IPS-18a (cell line): ENCODE results near the gene TUB.

Source experiments
- H3K27ac ChIP-seq: one replicate; pipeline ENCODE4 v1.5.1; 2013; ENCODE audit warnings: low read length
- H3K27me3 ChIP-seq: one replicate; pipeline ENCODE4 v1.6.1; 2013; ENCODE audit warnings: mild to moderate bottlenecking, low read length; ENCODE audit not compliant: control insufficient read depth, insufficient read depth
- H3K36me3 ChIP-seq: one replicate; pipeline ENCODE4 v1.6.1; 2013; ENCODE audit warnings: low read depth, low read length; ENCODE audit not compliant: control insufficient read depth
- H3K4me1 ChIP-seq: one replicate; pipeline ENCODE4 v1.6.1; 2013; ENCODE audit warnings: low read depth, low read length; ENCODE audit not compliant: control insufficient read depth
- H3K4me3 ChIP-seq: one replicate; pipeline ENCODE4 v1.5.1; 2013; ENCODE audit warnings: low read length
- H3K9ac ChIP-seq: one replicate; pipeline ENCODE4 v1.6.1; 2013; ENCODE audit warnings: mild to moderate bottlenecking, low read length, moderate library complexity
- H3K9me3 ChIP-seq: one replicate; pipeline ENCODE4 v1.6.1; 2013; ENCODE audit warnings: low read depth, low read length; ENCODE audit not compliant: control insufficient read depth

TUB gene

GRCh38 chr11:8097062-8097461, 16.1 kb downstream of the TUB start:
- Histone ChIP-seq H3K9ac (no peak overlapping the region), H3K9me3 (no peaks in the 10 kb centered on the region), H3K36me3 (peaks cover 36% of the 10 kb centered on the region), H3K27me3 (no peaks in the 10 kb centered on the region), H3K4me3 (no peak overlapping the region), H3K4me1 (no peaks in the 10 kb centered on the region), H3K27ac (no peak overlapping the region)

DNA sequence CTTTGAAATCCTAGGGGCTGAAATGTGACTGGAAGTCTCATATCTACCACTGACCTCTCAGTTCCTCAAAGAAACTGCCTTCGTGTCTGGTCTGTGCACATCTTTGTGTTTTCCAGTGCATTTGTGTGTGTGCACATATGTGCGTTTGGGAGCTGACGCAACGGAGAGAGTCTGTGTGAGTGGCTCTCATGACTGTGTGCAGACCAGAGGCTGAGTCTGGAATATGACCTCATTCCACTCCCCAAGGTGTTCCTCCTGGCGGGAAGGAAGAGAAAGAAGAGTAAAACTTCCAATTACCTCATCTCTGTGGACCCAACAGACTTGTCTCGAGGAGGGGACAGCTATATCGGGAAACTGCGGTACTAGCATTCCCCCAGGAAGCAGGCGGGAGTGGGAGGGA, 16.5 kb downstream of the TUB start:
- H3K36me3 ChIP-seq = peaks cover 36% of the 10 kb centered on the region
- H3K4me3 ChIP-seq = no peak overlapping the region
- H3K9ac ChIP-seq = no peak overlapping the region
- H3K27ac ChIP-seq = no peak overlapping the region
- H3K9me3 ChIP-seq = no peaks in the 10 kb centered on the region
- H3K4me1 ChIP-seq = no peaks in the 10 kb centered on the region
- H3K27me3 ChIP-seq = no peaks in the 10 kb centered on the region

- H3K9me3 ChIP-seq = no peaks in the 10 kb centered on the region
- no peak overlapping the region for H3K9ac ChIP-seq
- H3K4me1 ChIP-seq = no peaks in the 10 kb centered on the region
- no peak overlapping the region for H3K4me3 ChIP-seq
- no peaks in the 10 kb centered on the region for H3K27me3 ChIP-seq
- H3K36me3 ChIP-seq = peaks cover 36% of the 10 kb centered on the region
- H3K27ac ChIP-seq = no peak overlapping the region
Observed at GRCh38 chr11:8097926-8098325, 16.9 kb downstream of the TUB start.

DNA sequence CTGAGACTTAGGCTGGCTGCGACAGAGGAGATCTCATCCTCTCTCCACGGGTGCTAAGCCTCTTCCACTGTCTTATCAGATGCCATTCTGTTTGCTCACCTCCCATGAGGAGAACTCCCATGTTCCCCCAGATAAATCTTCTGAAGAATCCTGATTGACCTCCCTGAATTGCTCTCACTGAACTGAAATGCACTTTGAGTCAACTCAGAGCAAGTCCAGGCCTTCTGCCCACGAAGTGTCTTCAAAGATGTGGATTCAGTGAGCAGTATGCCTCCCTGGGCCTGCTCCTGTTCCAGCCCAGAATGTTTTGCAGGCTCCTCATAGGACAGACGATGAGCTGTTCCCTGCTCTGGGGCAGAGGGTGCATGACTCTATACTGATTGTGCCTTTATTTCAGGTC, 17.4 kb downstream of the TUB start:
- Histone ChIP-seq H3K9ac (no peak overlapping the region), H3K4me3 (no peak overlapping the region), H3K27me3 (no peaks in the 10 kb centered on the region), H3K36me3 (peaks cover 36% of the 10 kb centered on the region), H3K27ac (no peak overlapping the region), H3K9me3 (no peaks in the 10 kb centered on the region), H3K4me1 (no peaks in the 10 kb centered on the region)

- Histone ChIP-seq H3K27ac (no peak overlapping the region), H3K9ac (no peak overlapping the region), H3K27me3 (no peaks in the 10 kb centered on the region), H3K4me1 (no peaks in the 10 kb centered on the region), H3K36me3 (peaks cover 42% of the 10 kb centered on the region), H3K4me3 (no peak overlapping the region), H3K9me3 (no peaks in the 10 kb centered on the region)
Observed at GRCh38 chr11:8098879-8099278, 17.9 kb downstream of the TUB start.

GRCh38 chr11:8099291-8099899, 18.4 kb downstream of the TUB start:
- no peak overlapping the region for H3K4me3 ChIP-seq
- H3K27ac ChIP-seq = no peak overlapping the region
- H3K9me3 ChIP-seq = no peaks in the 10 kb centered on the region
- H3K4me1 ChIP-seq = no peaks in the 10 kb centered on the region
- no peaks in the 10 kb centered on the region for H3K27me3 ChIP-seq
- H3K36me3 ChIP-seq = peaks cover 44% of the 10 kb centered on the region
- H3K9ac ChIP-seq = no peak overlapping the region

- Histone ChIP-seq H3K27me3 (no peaks in the 10 kb centered on the region), H3K27ac (no peak overlapping the region), H3K4me1 (no peaks in the 10 kb centered on the region), H3K4me3 (no peak overlapping the region), H3K9me3 (no peaks in the 10 kb centered on the region), H3K36me3 (peaks cover 44% of the 10 kb centered on the region), H3K9ac (no peak overlapping the region)
Observed at GRCh38 chr11:8100158-8100557, 19.1 kb downstream of the TUB start.

DNA sequence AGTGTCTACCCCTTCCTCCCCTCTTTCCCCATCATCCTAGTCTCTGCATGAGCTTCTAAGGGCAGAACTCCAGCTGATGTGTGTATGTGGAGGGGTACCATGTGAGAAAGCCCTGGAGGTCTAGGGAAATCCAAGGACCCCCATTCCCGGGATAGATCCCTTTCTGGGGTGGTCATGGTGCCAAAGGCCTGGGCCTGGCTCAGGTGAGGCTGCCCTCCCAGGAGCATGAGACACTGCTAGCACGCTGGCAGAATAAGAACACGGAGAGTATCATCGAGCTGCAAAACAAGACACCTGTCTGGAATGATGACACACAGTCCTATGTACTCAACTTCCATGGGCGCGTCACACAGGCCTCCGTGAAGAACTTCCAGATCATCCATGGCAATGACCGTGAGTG, 19.6 kb downstream of the TUB start:
- H3K9ac ChIP-seq = no peak overlapping the region
- H3K27me3 ChIP-seq = no peaks in the 10 kb centered on the region
- no peaks in the 10 kb centered on the region for H3K9me3 ChIP-seq
- H3K4me1 ChIP-seq = no peaks in the 10 kb centered on the region
- no peak overlapping the region for H3K27ac ChIP-seq
- H3K36me3 ChIP-seq = peaks cover 44% of the 10 kb centered on the region
- H3K4me3 ChIP-seq = no peak overlapping the region

DNA sequence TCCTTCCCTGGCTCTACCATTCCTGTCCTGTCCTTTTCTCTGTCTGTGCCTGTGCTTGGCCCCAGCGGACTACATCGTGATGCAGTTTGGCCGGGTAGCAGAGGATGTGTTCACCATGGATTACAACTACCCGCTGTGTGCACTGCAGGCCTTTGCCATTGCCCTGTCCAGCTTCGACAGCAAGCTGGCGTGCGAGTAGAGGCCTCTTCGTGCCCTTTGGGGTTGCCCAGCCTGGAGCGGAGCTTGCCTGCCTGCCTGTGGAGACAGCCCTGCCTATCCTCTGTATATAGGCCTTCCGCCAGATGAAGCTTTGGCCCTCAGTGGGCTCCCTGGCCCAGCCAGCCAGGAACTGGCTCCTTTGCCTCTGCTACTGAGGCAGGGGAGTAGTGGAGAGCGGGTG, 20.4 kb downstream of the TUB start:
- H3K4me3 ChIP-seq = no peak overlapping the region
- no peak overlapping the region for H3K9ac ChIP-seq
- H3K27me3 ChIP-seq = no peaks in the 10 kb centered on the region
- no peak overlapping the region for H3K27ac ChIP-seq
- H3K36me3 ChIP-seq = peaks cover 48% of the 10 kb centered on the region
- no peaks in the 10 kb centered on the region for H3K4me1 ChIP-seq
- H3K9me3 ChIP-seq = no peaks in the 10 kb centered on the region

GRCh38 chr11:8102296-8102915, 21.4 kb downstream of the TUB start:
- Histone ChIP-seq H3K36me3 (peaks cover 55% of the 10 kb centered on the region), H3K27me3 (no peaks in the 10 kb centered on the region), H3K27ac (no peak overlapping the region), H3K9me3 (no peaks in the 10 kb centered on the region), H3K4me1 (no peaks in the 10 kb centered on the region), H3K9ac (no peak overlapping the region), H3K4me3 (no peak overlapping the region)

GRCh38 chr11:8102965-8103364, 22.0 kb downstream of the TUB start:
- H3K36me3 ChIP-seq = peaks cover 56% of the 10 kb centered on the region
- no peaks in the 10 kb centered on the region for H3K4me1 ChIP-seq
- no peak overlapping the region for H3K27ac ChIP-seq
- no peak overlapping the region for H3K9ac ChIP-seq
- no peaks in the 10 kb centered on the region for H3K9me3 ChIP-seq
- H3K4me3 ChIP-seq = no peak overlapping the region
- no peaks in the 10 kb centered on the region for H3K27me3 ChIP-seq

DNA sequence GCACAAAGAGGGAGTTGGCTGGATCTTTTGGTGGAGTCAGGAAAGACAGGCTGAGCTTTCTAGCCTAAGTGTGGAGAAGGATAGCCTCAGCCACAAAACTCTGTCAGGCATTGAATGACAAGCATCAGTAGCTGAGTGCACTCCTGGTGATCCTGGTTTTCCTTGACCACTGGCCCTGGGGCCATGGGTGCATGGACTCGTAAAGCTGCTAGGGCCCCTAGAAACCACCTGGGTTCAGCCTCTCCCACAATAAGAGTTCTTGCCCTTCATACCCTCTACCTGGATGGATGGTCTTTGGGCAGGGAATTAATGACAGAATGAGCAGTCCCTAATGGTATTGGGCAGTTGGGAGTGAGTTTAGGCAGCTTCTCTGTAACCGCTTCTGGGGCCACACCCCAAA, 22.9 kb downstream of the TUB start:
- no peak overlapping the region for H3K4me3 ChIP-seq
- H3K9me3 ChIP-seq = no peaks in the 10 kb centered on the region
- no peak overlapping the region for H3K27ac ChIP-seq
- H3K36me3 ChIP-seq = peaks cover 54% of the 10 kb centered on the region
- no peaks in the 10 kb centered on the region for H3K4me1 ChIP-seq
- no peaks in the 10 kb centered on the region for H3K27me3 ChIP-seq
- H3K9ac ChIP-seq = no peak overlapping the region
